A673 (cell line): ENCODE results near the gene FOXO3. TPM values are rescaled to one million over a fixed set of nuclear protein-coding genes. Genes with fewer than 3 reads are reported as not detected.

Source experiments
- BruUV-seq: library from RNA; stranded (reverse); fragments of 400-500 nt; replicated peaks from 2 replicates; lab custom pipeline; 2021; lab: Mats Ljungman, UMichigan
- CTCF ChIA-PET: fragments of 300-600 bp; sonication (Branson Sonifier 250); formaldehyde crosslinking; loops from one replicate; lab custom pipeline; 2022; ENCODE audit warnings: antibody characterized with exemption; lab: Charles Lee
- POLR2A ChIA-PET: fragments of 300-600 bp; sonication (Branson Sonifier 250); formaldehyde crosslinking; loops from one replicate; lab custom pipeline; 2022; ENCODE audit warnings: antibody characterized with exemption; ENCODE audit not compliant: low non-redundant PET; lab: Charles Lee
- DNase-seq: peaks from one replicate; pipeline ENCODE4 v3.0.0-alpha.2; 2015; ENCODE audit warnings: low spot score
- H3K27ac ChIP-seq: fragments of 200-600 bp; sonication (generic); 2 replicates; pipeline ENCODE4 v1.5.1; 2016; ENCODE audit warnings: mixed run types, low read depth, mild to moderate bottlenecking, mixed read lengths, antibody characterized with exemption, low read length; ENCODE audit not compliant: poor library complexity, severe bottlenecking
- H3K27me3 ChIP-seq: fragments of 200-600 bp; sonication (generic); replicated peaks from 2 replicates; pipeline ENCODE4 v1.6.1; 2017; ENCODE audit warnings: mixed run types, low read depth, mild to moderate bottlenecking, mixed read lengths, antibody characterized with exemption, low read length; ENCODE audit not compliant: insufficient read depth, poor library complexity
- H3K36me3 ChIP-seq: fragments of 200-600 bp; sonication (generic); 2 replicates; pipeline ENCODE4 v1.6.1; 2016; ENCODE audit warnings: mixed run types, mild to moderate bottlenecking, mixed read lengths, antibody characterized with exemption, low read length; ENCODE audit not compliant: insufficient read depth, poor library complexity, severe bottlenecking
- H3K4me1 ChIP-seq: fragments of 200-600 bp; sonication (generic); 2 replicates; pipeline ENCODE4 v1.6.1; 2017; ENCODE audit warnings: mixed run types, mild to moderate bottlenecking, mixed read lengths, antibody characterized with exemption, low read length; ENCODE audit not compliant: insufficient read depth, poor library complexity, severe bottlenecking
- H3K4me3 ChIP-seq: fragments of 200-600 bp; sonication (generic); 2 replicates; pipeline ENCODE4 v1.5.1; 2016; ENCODE audit warnings: low read depth, mixed run types, mild to moderate bottlenecking, mixed read lengths, low read length; ENCODE audit not compliant: poor library complexity, severe bottlenecking
- H3K9me3 ChIP-seq: fragments of 200-600 bp; sonication (generic); 2 replicates; pipeline ENCODE4 v1.6.1; 2016; ENCODE audit warnings: mixed run types, low read depth, mild to moderate bottlenecking, mixed read lengths, antibody characterized with exemption, low read length; ENCODE audit not compliant: poor library complexity, severe bottlenecking
- CTCF ChIP-seq: fragments of 300-800, 200-600 bp; sonication (generic); conservative IDR thresholded peaks from 2 replicates; pipeline ENCODE4 v1.5.1; 2017; ENCODE audit warnings: low read depth, mild to moderate bottlenecking, antibody characterized with exemption, low read length, moderate library complexity, mixed read lengths
- EZH2 ChIP-seq: fragments of 200-600 bp; sonication (generic); IDR thresholded peaks from 2 replicates; pipeline ENCODE4 v1.6.1; 2017; ENCODE audit warnings: borderline replicate concordance, low read depth, mild to moderate bottlenecking, mixed read lengths, antibody characterized with exemption, low read length; ENCODE audit not compliant: poor library complexity, severe bottlenecking
- intact Hi-C: fragments of 100-400 bp; cut with micrococcal nuclease; formaldehyde crosslinking; loops from one replicate; pipeline ENCODE4 v1.10.0; 2022; ENCODE audit not compliant: unreplicated experiment
- total RNA-seq: library from RNA; stranded (reverse); gene quantifications from 2 replicates; pipeline ENCODE4 v1.2.3, GENCODE V29; 2021

Gene FOXO3
- total RNA-seq, 1 experiment from 2014 or later = 16.8 TPM

- no peak for TF ChIP-seq EZH2
- no peak for TF ChIP-seq CTCF
- intact Hi-C loops = loop anchor here (10.0 kb wide), 1 partner anchor 1515 kb away; no protein-coding TSS in a partner anchor
- Histone ChIP-seq H3K27me3 (no peaks in the 10 kb centered on the region), H3K9me3 (no peaks in the 10 kb centered on the region), H3K36me3 (no peaks in the 10 kb centered on the region), H3K4me3 (no peak overlapping the region), H3K27ac (no peak overlapping the region), H3K4me1 (peaks cover 15% of the 10 kb centered on the region)
- CTCF ChIA-PET = no interaction called here
- no TSS peak for BruUV-seq
- POLR2A ChIA-PET = no interaction called here
- no peak for DNase-seq
These were observed 149.3 kb downstream of the FOXO3 start for GRCh38 chr6:108710030-108710429.

- no peak for TF ChIP-seq CTCF
- TF ChIP-seq EZH2 = no peak
These were observed 149.8 kb downstream of the FOXO3 start for GRCh38 chr6:108710551-108710950.

DNA sequence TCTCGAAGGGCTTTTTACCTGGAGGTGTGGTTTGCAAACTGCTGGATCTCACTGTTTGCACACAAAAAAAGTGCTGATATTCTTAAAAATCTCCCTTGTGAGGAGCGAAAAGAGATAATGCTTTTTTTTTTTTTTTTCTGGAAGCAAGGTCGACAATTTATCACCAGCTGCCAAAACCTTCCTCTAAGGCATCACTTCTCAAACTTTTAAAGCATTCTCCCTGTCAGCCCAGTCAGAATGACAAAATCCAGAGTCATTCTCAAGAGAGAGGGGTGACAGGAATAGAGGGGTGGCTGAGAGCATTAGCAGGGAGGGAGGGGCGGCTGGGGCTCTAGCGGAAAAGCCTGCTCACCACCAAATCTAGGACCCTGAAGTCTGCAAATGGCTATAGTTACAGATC, 150.4 kb downstream of the FOXO3 start:
- Histone ChIP-seq H3K36me3 (no peaks in the 10 kb centered on the region), H3K27me3 (no peaks in the 10 kb centered on the region), H3K9me3 (no peaks in the 10 kb centered on the region), H3K27ac (no peak overlapping the region), H3K4me1 (peaks cover 15% of the 10 kb centered on the region), H3K4me3 (no peak overlapping the region)
- no peak for DNase-seq
- TF ChIP-seq CTCF = no peak
- TF ChIP-seq EZH2 = no peak
- intact Hi-C loops = loop anchor here (10.0 kb wide), 1 partner anchor 1516 kb away; no protein-coding TSS in a partner anchor
- CTCF ChIA-PET = no interaction called here
- POLR2A ChIA-PET = no interaction called here
- BruUV-seq = no TSS peak

More at GRCh38 chr6:108710551-108710950, 149.8 kb downstream of the FOXO3 start:
- POLR2A ChIA-PET = no interaction called here
- BruUV-seq = no TSS peak
- no peak for DNase-seq
- Histone ChIP-seq H3K36me3 (no peaks in the 10 kb centered on the region), H3K27me3 (no peaks in the 10 kb centered on the region), H3K4me1 (peaks cover 15% of the 10 kb centered on the region), H3K9me3 (no peaks in the 10 kb centered on the region), H3K4me3 (no peak overlapping the region), H3K27ac (no peak overlapping the region)
- CTCF ChIA-PET = no interaction called here
- intact Hi-C loops = loop anchor here (10.0 kb wide), 1 partner anchor 1516 kb away; no protein-coding TSS in a partner anchor
